HCT116 (cell line): ENCODE measurements around the gene ATP2C1. TPM values are rescaled to one million over a fixed set of nuclear protein-coding genes. Genes with fewer than 3 reads are reported as not detected.
A peak's percentile ranks its signal among the peaks of the same experiment; 100 is the strongest.

Experiments
- ATAC-seq: fragments of 200-7000 bp; cut with Tn5 transposase; 2 replicates; pipeline ENCODE4 v1.9.1; 2020; ENCODE audit warnings: mild to moderate bottlenecking, moderate library complexity
- BruUV-seq: library from RNA; stranded (reverse); fragments of 400-500 nt; replicated peaks from 2 replicates; lab custom pipeline; 2021; lab: Mats Ljungman, UMichigan
- CTCF ChIA-PET: fragments of 300-600 bp; sonication (Branson Sonifier 250); formaldehyde crosslinking; loops from one replicate; lab custom pipeline; 2021; ENCODE audit warnings: antibody characterized with exemption; lab: Charles Lee
- POLR2A ChIA-PET: fragments of 300-600, 350-600 bp; sonication (Branson Sonifier 250); formaldehyde crosslinking; loops from one replicate; lab custom pipeline; 2021; ENCODE audit warnings: antibody characterized with exemption; lab: Charles Lee
- RAD21 ChIA-PET, 2 experiments: fragments of 300-600 bp; sonication (Branson Sonifier 250); formaldehyde crosslinking; loops; one replicate each; lab custom pipeline; 2023; ENCODE audit warnings: low total read pairs in 2 of 2; ENCODE audit not compliant: uncharacterized antibody in 2 of 2, unreplicated experiment in 2 of 2, low non-redundant PET in 1 of 2; lab: Charles Lee
- DNase-seq: peaks from one replicate; pipeline ENCODE4 v3.0.0-alpha.2; 2010; ENCODE audit warnings: low read depth, low spot score
- H2AFZ ChIP-seq: fragments of 200-600 bp; shearing (Covaris generic), sonication (generic); 2 replicates; pipeline ENCODE4 v1.6.1; 2017; ENCODE audit warnings: low read depth, mixed run types, mixed read lengths, antibody characterized with exemption, low read length; ENCODE audit not compliant: poor library complexity, severe bottlenecking
- H3K27ac ChIP-seq: 2 replicates; pipeline ENCODE4 v1.5.1; 2012; ENCODE audit warnings: low read depth, low read length
- H3K27me3 ChIP-seq: fragments of 200-600 bp; sonication (generic); 2 replicates; pipeline ENCODE4 v1.6.1; 2016; ENCODE audit warnings: mixed run types, low read length, mixed read lengths; ENCODE audit not compliant: insufficient read depth
- H3K36me3 ChIP-seq, 2 experiments: fragments of 200-500 bp in 1 of 2; fragments of 200-600 bp in 1 of 2; sonication (Bioruptor generic) in 1 of 2; sonication (generic) in 1 of 2; 2 replicates each; pipeline versions ENCODE4 v1.5.1 to v1.6.1; 2014 to 2016; ENCODE audit warnings: low read length in 2 of 2, inconsistent platforms in 1 of 2, mixed read lengths in 1 of 2, mixed run types in 1 of 2; ENCODE audit not compliant: insufficient read depth in 2 of 2, control insufficient read depth in 1 of 2
- H3K4me1 ChIP-seq, 2 experiments: fragments of 200-600 bp in 1 of 2; sonication (generic) in 1 of 2; 2 replicates each; pipeline versions ENCODE4 v1.5.1 to v1.6.1; 2012 to 2017; ENCODE audit warnings: low read length in 2 of 2, inconsistent platforms in 1 of 2, mild to moderate bottlenecking in 1 of 2, mixed read lengths in 1 of 2, mixed run types in 1 of 2, moderate library complexity in 1 of 2; ENCODE audit not compliant: insufficient read depth in 2 of 2, control insufficient read depth in 1 of 2
- H3K4me2 ChIP-seq: fragments of 200-600 bp; sonication (generic); 2 replicates; pipeline ENCODE4 v1.6.1; 2017; ENCODE audit warnings: mixed run types, low read length, mixed read lengths
- H3K4me3 ChIP-seq, 2 experiments: fragments of 200-600 bp in 1 of 2; sonication (generic) in 1 of 2; replicated peaks in 1 of 2; 2 replicates each; pipeline ENCODE4 v1.5.1; 2011 to 2016; ENCODE audit warnings: low read length in 2 of 2, control low read depth in 1 of 2, low read depth in 1 of 2, mild to moderate bottlenecking in 1 of 2, mixed read lengths in 1 of 2, mixed run types in 1 of 2
- H3K79me2 ChIP-seq: fragments of 200-600 bp; sonication (generic); 2 replicates; pipeline ENCODE4 v1.6.1; 2017; ENCODE audit warnings: mild to moderate bottlenecking, mixed run types, low read length, moderate library complexity, mixed read lengths; ENCODE audit not compliant: insufficient read depth
- H3K9ac ChIP-seq: fragments of 200-600 bp; sonication (generic); 2 replicates; pipeline ENCODE4 v1.6.1; 2016; ENCODE audit warnings: low read length, mixed read lengths
- H3K9me2 ChIP-seq: fragments of 200-600 bp; sonication (generic), shearing (Covaris generic); 2 replicates; pipeline ENCODE4 v1.6.1; 2017; ENCODE audit warnings: mixed run types, mild to moderate bottlenecking, moderate library complexity; ENCODE audit not compliant: insufficient read depth
- H3K9me3 ChIP-seq, 2 experiments: fragments of 200-500 bp in 1 of 2; fragments of 200-600 bp in 1 of 2; sonication (Bioruptor generic) in 1 of 2; sonication (generic) in 1 of 2; 2 replicates each; pipeline ENCODE4 v1.6.1; 2014 to 2017; ENCODE audit warnings: low read length in 2 of 2, mixed read lengths in 2 of 2, inconsistent platforms in 1 of 2, low read depth in 1 of 2, mild to moderate bottlenecking in 1 of 2, mixed run types in 1 of 2, moderate library complexity in 1 of 2; ENCODE audit not compliant: control insufficient read depth in 1 of 2, insufficient read depth in 1 of 2
- H4K20me1 ChIP-seq: fragments of 200-600 bp; sonication (generic), shearing (Covaris generic); 2 replicates; pipeline ENCODE4 v1.6.1; 2017; ENCODE audit warnings: mixed run types, mild to moderate bottlenecking, moderate library complexity; ENCODE audit not compliant: insufficient read depth
- CBX3 ChIP-seq: IDR thresholded peaks from 2 replicates; pipeline ENCODE4 v1.6.1; 2012; ENCODE audit warnings: low read depth
- CEBPB ChIP-seq: IDR thresholded peaks from 2 replicates; pipeline ENCODE4 v1.6.1; 2012; ENCODE audit warnings: low read depth
- EZH2phosphoT487 ChIP-seq: fragments of 200-600 bp; IDR thresholded peaks from 2 replicates; pipeline ENCODE4 v1.6.1; 2018; ENCODE audit warnings: antibody characterized with exemption, borderline replicate concordance
- FOSL1 ChIP-seq: IDR thresholded peaks from 2 replicates; pipeline ENCODE4 v1.6.1; 2012; ENCODE audit warnings: low read depth
- JUND ChIP-seq: IDR thresholded peaks from 2 replicates; pipeline ENCODE4 v1.6.1; 2012
- POLR2A ChIP-seq: IDR thresholded peaks from 2 replicates; pipeline ENCODE4 v1.7.0; 2011; ENCODE audit warnings: borderline replicate concordance; ENCODE audit not compliant: insufficient read depth, insufficient read length; ENCODE audit errors: extremely low read depth
- SIN3A ChIP-seq: IDR thresholded peaks from 2 replicates; pipeline ENCODE4 v1.6.1; 2012; ENCODE audit warnings: low read depth
- SP1 ChIP-seq: IDR thresholded peaks from 2 replicates; pipeline ENCODE4 v1.6.1; 2012; ENCODE audit warnings: low read depth
- SRF ChIP-seq: IDR thresholded peaks from 2 replicates; pipeline ENCODE4 v1.6.1; 2012; ENCODE audit warnings: low read depth
- YY1 ChIP-seq: IDR thresholded peaks from 2 replicates; pipeline ENCODE4 v1.6.1; 2011; ENCODE audit warnings: low read length, low read depth, moderate library complexity, mild to moderate bottlenecking; ENCODE audit not compliant: insufficient replicate concordance; ENCODE audit errors: extremely low read depth
- ZNF274 ChIP-seq: fragments of 200-500 bp; sonication (Bioruptor generic); IDR thresholded peaks from 2 replicates; pipeline ENCODE4 v1.6.1; 2014; ENCODE audit warnings: mild to moderate bottlenecking, low read depth, low read length, inconsistent platforms
- intact Hi-C: fragments of 100-400 bp; cut with micrococcal nuclease; formaldehyde crosslinking; loops from 2 replicates; pipeline ENCODE4 v1.10.0; 2022
- total RNA-seq: library from RNA; stranded (reverse); gene quantifications from one replicate; pipeline ENCODE4 v1.2.1, GENCODE V29; 2021; ENCODE audit not compliant: unreplicated experiment
- TF ChIP-seq, protein P1 (sequence below): IDR thresholded peaks from 2 replicates; pipeline ENCODE4 v1.6.1; 2012
- TF ChIP-seq, protein P2 (sequence below): IDR thresholded peaks from 2 replicates; pipeline ENCODE4 v1.6.1; 2012
- TF ChIP-seq, protein P3 (sequence below), 3 experiments: fragments of 200-600 bp in 1 of 3; sonication (generic) in 1 of 3; IDR thresholded peaks in 2 of 3; conservative IDR thresholded peaks in 1 of 3; 2 replicates each; pipeline ENCODE4 v1.5.1; 2012 to 2017; ENCODE audit warnings: low read depth in 2 of 3, low read length in 2 of 3, antibody characterized with exemption in 1 of 3, borderline replicate concordance in 1 of 3, control low read depth in 1 of 3, mild to moderate bottlenecking in 1 of 3, mixed read lengths in 1 of 3, mixed run types in 1 of 3, moderate library complexity in 1 of 3; ENCODE audit not compliant: insufficient read depth in 1 of 3
- TF ChIP-seq, protein P4 (sequence below): IDR thresholded peaks from 2 replicates; pipeline ENCODE4 v1.6.1; 2012; ENCODE audit warnings: low read depth

ATP2C1 gene
- total RNA-seq, 1 experiment from 2014 or later = 69.1 TPM

DNA sequence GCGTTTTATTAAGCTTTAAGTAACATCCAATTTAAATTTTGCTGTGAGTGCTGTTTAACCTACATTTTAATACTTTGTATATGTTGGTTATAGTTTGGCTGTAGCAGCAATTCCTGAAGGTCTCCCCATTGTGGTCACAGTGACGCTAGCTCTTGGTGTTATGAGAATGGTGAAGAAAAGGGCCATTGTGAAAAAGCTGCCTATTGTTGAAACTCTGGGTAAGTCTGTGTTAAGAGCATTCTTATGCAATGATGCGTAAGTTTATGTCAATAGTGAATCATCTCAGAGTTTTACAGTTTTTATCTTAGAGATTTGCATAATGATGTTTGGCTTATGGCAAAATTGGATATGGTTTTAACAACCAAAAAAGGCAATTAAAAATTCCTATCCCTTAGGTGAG, 70.0 kb downstream of the ATP2C1 start:
- no peaks in the 10 kb centered on the region for H3K79me2 ChIP-seq
- TF ChIP-seq, protein P1, sequence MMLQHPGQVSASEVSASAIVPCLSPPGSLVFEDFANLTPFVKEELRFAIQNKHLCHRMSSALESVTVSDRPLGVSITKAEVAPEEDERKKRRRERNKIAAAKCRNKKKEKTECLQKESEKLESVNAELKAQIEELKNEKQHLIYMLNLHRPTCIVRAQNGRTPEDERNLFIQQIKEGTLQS = no peak
- TF ChIP-seq CBX3 = 0 out of 2 replicates have a peak, but pooled peaks have one; percentile 33
- TF ChIP-seq ZNF274 = no peak
- peak; percentile 66 for TF ChIP-seq JUND
- TF ChIP-seq, protein P2, sequence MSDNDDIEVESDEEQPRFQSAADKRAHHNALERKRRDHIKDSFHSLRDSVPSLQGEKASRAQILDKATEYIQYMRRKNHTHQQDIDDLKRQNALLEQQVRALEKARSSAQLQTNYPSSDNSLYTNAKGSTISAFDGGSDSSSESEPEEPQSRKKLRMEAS = 0 out of 2 replicates have a peak, but pooled peaks have one; percentile 18
- TF ChIP-seq SP1 = peak; percentile 34; the same call in 1 of the 2 replicates
- TF ChIP-seq SRF = 0 out of 2 replicates have a peak, but pooled peaks have one; percentile 23
- TF ChIP-seq SIN3A = no peak
- peak; percentile 71 for TF ChIP-seq FOSL1
- TF ChIP-seq CEBPB = peak; percentile 71
- TF ChIP-seq, all 23 proteins: peak for 7
- Histone ChIP-seq H3K27me3 (no peaks in the 10 kb centered on the region), H3K4me2 (peak overlapping the region; percentile 12; the same call in 1 of the 2 replicates), H2AFZ (no peak overlapping the region), H3K4me1 (peaks cover 0 to 14% of the 10 kb centered on the region in 2 experiments; a peak in 2 of 4 replicates), H3K4me3 (no peak overlapping the region), H4K20me1 (no peaks in the 10 kb centered on the region), H3K27ac (no peak overlapping the region), H3K36me3 (peaks cover 4 to 17% of the 10 kb centered on the region in 2 experiments; a peak in 3 of 4 replicates), H3K9me2 (no peaks in the 10 kb centered on the region), H3K9me3 (no peaks in the 10 kb centered on the region), H3K9ac (no peak overlapping the region)
- POLR2A ChIA-PET = no interaction called here
- ATAC-seq = peak; percentile 86
- intact Hi-C loops = no loop called here
- CTCF ChIA-PET = no interaction called here
- DNase-seq = peak; percentile 73
- BruUV-seq = no TSS peak
- RAD21 ChIA-PET = no interaction called here

DNA sequence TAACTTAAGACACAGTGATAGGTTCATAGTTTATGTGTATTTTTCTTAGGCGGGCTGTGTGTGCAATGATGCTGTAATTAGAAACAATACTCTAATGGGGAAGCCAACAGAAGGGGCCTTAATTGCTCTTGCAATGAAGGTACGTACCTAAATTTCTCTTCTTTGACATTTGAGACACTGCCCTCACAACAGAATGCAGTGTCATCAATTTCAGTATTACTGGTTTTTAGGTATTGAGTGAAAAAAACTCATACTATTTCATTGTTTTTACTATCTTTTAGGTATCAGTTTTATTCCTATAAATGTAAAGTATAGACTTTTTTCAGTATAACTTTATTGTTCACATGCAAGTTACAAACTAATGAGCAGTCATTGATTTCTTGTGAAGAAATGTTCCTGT, 73.4 kb downstream of the ATP2C1 start:
- H3K4me2 ChIP-seq = no peak overlapping the region
- no peaks in the 10 kb centered on the region for H4K20me1 ChIP-seq
- TF ChIP-seq POLR2A = no peak
- TF ChIP-seq SRF = no peak
- no peak for TF ChIP-seq SIN3A
- no peak for TF ChIP-seq CEBPB
- no peak for TF ChIP-seq EZH2phosphoT487
- no peak for TF ChIP-seq YY1
- TF ChIP-seq JUND = no peak
- TF ChIP-seq, protein P3, sequence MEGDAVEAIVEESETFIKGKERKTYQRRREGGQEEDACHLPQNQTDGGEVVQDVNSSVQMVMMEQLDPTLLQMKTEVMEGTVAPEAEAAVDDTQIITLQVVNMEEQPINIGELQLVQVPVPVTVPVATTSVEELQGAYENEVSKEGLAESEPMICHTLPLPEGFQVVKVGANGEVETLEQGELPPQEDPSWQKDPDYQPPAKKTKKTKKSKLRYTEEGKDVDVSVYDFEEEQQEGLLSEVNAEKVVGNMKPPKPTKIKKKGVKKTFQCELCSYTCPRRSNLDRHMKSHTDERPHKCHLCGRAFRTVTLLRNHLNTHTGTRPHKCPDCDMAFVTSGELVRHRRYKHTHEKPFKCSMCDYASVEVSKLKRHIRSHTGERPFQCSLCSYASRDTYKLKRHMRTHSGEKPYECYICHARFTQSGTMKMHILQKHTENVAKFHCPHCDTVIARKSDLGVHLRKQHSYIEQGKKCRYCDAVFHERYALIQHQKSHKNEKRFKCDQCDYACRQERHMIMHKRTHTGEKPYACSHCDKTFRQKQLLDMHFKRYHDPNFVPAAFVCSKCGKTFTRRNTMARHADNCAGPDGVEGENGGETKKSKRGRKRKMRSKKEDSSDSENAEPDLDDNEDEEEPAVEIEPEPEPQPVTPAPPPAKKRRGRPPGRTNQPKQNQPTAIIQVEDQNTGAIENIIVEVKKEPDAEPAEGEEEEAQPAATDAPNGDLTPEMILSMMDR (IDR thresholded peaks at IDR 0.05 in 2 of 3, conservative IDR thresholded peaks at IDR 0.05 in 1 of 3; ENCODE audit: borderline replicate concordance in 1 of 3, insufficient read depth in 1 of 3, low read depth in 2 of 3, low read length in 2 of 3) = no peak
- TF ChIP-seq, protein P4, sequence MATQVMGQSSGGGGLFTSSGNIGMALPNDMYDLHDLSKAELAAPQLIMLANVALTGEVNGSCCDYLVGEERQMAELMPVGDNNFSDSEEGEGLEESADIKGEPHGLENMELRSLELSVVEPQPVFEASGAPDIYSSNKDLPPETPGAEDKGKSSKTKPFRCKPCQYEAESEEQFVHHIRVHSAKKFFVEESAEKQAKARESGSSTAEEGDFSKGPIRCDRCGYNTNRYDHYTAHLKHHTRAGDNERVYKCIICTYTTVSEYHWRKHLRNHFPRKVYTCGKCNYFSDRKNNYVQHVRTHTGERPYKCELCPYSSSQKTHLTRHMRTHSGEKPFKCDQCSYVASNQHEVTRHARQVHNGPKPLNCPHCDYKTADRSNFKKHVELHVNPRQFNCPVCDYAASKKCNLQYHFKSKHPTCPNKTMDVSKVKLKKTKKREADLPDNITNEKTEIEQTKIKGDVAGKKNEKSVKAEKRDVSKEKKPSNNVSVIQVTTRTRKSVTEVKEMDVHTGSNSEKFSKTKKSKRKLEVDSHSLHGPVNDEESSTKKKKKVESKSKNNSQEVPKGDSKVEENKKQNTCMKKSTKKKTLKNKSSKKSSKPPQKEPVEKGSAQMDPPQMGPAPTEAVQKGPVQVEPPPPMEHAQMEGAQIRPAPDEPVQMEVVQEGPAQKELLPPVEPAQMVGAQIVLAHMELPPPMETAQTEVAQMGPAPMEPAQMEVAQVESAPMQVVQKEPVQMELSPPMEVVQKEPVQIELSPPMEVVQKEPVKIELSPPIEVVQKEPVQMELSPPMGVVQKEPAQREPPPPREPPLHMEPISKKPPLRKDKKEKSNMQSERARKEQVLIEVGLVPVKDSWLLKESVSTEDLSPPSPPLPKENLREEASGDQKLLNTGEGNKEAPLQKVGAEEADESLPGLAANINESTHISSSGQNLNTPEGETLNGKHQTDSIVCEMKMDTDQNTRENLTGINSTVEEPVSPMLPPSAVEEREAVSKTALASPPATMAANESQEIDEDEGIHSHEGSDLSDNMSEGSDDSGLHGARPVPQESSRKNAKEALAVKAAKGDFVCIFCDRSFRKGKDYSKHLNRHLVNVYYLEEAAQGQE = no peak
- TF ChIP-seq, all 23 proteins: peak for 0
- ChIA-PET POLR2A (no interaction called here), CTCF (no interaction called here), RAD21 (no interaction called here)
- no TSS peak for BruUV-seq
- no peak overlapping the region for H3K9ac ChIP-seq
- no peaks in the 10 kb centered on the region for H3K27me3 ChIP-seq
- DNase-seq (no peak), ATAC-seq (no peak)
- H3K27ac ChIP-seq = no peak overlapping the region
- peaks cover 2 to 6% of the 10 kb centered on the region in 2 experiments; a peak in 3 of 4 replicates for H3K36me3 ChIP-seq
- no peak overlapping the region for H2AFZ ChIP-seq
- H3K9me2 ChIP-seq = no peaks in the 10 kb centered on the region
- intact Hi-C loops = no loop called here
- H3K9me3 ChIP-seq = no peaks in the 10 kb centered on the region
- no peaks in the 10 kb centered on the region for H3K79me2 ChIP-seq
- peaks cover 0 to 14% of the 10 kb centered on the region in 2 experiments; a peak in 2 of 4 replicates for H3K4me1 ChIP-seq
- no peak overlapping the region for H3K4me3 ChIP-seq
